Esophagus muscularis mucosa (tissue), 4 donors: Measurements from ENCODE around the gene SGTA. TPM values are rescaled to one million over a fixed set of nuclear protein-coding genes. Genes with fewer than 3 reads are reported as not detected.

Experiments
- DNase-seq: peaks from one replicate; pipeline ENCODE4 v3.0.0-alpha.2; 2017; ENCODE audit errors: extremely low spot score
- H3K27ac ChIP-seq, 4 donors: fragments of 200-600 bp; sonication (generic); replicated peaks in 1 of 4; 1 replicate in 3 of 4; 2 replicates in 1 of 4; pipeline ENCODE4 v1.5.1; 2016 to 2019; ENCODE audit warnings: mild to moderate bottlenecking in 1 of 4
- H3K27me3 ChIP-seq, 4 donors: fragments of 200-600 bp; sonication (generic); one replicate each; pipeline versions ENCODE4 v1.5.1 to v1.6.0; 2016 to 2019
- H3K36me3 ChIP-seq, 4 donors: fragments of 200-600 bp; sonication (generic); one replicate each; pipeline ENCODE4 v1.5.1; 2016 to 2019
- H3K4me1 ChIP-seq, 4 donors: fragments of 200-600 bp; sonication (generic); one replicate each; pipeline ENCODE4 v1.5.1; 2016 to 2019
- H3K4me3 ChIP-seq, 4 donors: fragments of 200-600 bp; sonication (generic); 1 replicate in 2 of 4; 2 replicates in 2 of 4; pipeline ENCODE4 v1.5.1; 2016 to 2019; ENCODE audit warnings: mild to moderate bottlenecking in 4 of 4, moderate library complexity in 1 of 4
- H3K9me3 ChIP-seq, 4 donors: fragments of 200-600 bp; sonication (generic); 1 replicate in 3 of 4; 2 replicates in 1 of 4; pipeline ENCODE4 v1.5.1; 2016 to 2019
- EP300 ChIP-seq: sonication (generic); formaldehyde crosslinking; IDR thresholded peaks from one replicate; pipeline ENCODE4 v1.6.1; 2017; ENCODE audit warnings: antibody characterized with exemption
- POLR2A ChIP-seq: fragments of 450-650 bp; IDR thresholded peaks from one replicate; pipeline ENCODE4 v1.6.1; 2017; ENCODE audit warnings: antibody characterized with exemption, moderate library complexity, mild to moderate bottlenecking, low read depth
- POLR2AphosphoS5 ChIP-seq, 2 donors: sonication (generic); formaldehyde crosslinking; IDR thresholded peaks; one replicate each; pipeline ENCODE4 v1.6.1; 2017; ENCODE audit warnings: antibody characterized with exemption in 2 of 2
- WGBS: methylation state at CpG from one replicate; pipeline ENCODE4 v1.1.5; 2018; 5-methylcytosine and 5-hydroxymethylcytosine counted together
- intact Hi-C: fragments of 100-400 bp; cut with DNase I; formaldehyde crosslinking; loops from one replicate; pipeline ENCODE4 v1.15.1; 2023
- total RNA-seq, 4 donors: library from RNA; depleted of rRNA; stranded (reverse); fragments of >200 nt; gene quantifications; one replicate each; pipeline versions ENCODE4 v1.1.0 to v1.2.1, GENCODE V29; 2016
- TF ChIP-seq, protein P1 (sequence below), 3 experiments: fragments of 200-600 bp in 2 of 3; fragments of 450-650 bp in 1 of 3; sonication (generic) in 2 of 3; IDR thresholded peaks; one replicate each; pipeline ENCODE4 v1.5.1; 2017 to 2019; ENCODE audit warnings: antibody characterized with exemption in 3 of 3, mild to moderate bottlenecking in 2 of 3, moderate library complexity in 1 of 3

SGTA gene
- total RNA-seq, 4 donors from 2014 or later: 53.6 to 71.2 (median 59.2) TPM

DNA sequence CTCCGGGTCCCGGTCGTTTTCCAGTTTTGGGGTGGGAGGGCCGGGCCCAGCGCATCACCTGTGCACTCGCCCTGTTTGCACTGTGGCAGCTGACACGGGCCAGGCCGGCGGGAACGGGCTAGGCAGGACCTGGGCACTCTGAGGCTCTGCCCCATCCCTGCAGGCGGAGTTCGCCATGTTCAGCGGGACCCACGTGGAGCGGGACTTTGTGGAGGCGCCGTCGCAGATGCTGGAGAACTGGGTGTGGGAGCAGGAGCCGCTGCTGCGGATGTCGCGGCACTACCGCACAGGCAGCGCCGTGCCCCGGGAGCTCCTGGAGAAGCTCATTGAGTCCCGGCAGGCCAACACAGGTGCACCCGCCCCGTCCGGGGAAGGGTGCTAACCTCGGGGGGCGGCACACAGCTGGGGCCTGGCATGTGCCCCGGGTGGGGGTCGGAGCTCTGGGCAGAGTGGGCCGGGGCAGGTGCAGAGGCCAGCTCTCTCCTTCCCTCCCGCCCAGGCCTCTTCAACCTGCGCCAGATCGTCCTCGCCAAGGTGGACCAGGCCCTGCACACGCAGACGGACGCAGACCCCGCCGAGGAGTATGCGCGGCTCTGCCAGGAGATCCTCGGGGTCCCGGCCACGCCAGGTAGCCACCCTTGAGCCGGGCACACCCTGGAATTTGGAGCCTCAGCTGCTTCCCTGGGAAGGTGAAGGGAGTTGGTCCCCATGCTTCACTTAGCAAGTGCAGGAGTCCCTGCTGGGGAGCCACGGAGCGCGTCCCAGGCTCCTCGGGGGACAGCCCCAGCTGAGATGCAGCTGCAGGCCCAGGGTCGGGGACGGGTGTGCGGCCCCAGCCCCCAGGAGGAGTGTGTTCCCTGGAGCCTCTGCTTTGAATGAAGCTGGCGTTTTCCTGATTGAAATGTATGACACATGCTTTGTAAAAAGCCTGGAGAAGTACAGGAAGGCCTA, 27.3 kb upstream of the SGTA start:
- WGBS: 91% methylated on average over 20 of the region's 58 CpGs
- Histone ChIP-seq H3K27ac (no peak overlapping the region), H3K4me3 (no peak overlapping the region), H3K9me3 (no peaks in the 10 kb centered on the region), H3K4me1 (no peaks in the 10 kb centered on the region), H3K36me3 (peaks cover 15 to 95% (median 78%) of the 10 kb centered on the region in 4 donors), H3K27me3 (no peaks in the 10 kb centered on the region)
- intact Hi-C loops: no loop called here
- no peak for DNase-seq
- TF ChIP-seq EP300 (no peak), POLR2AphosphoS5 (IDR thresholded peaks at IDR 0.05) (no peak), POLR2A (no peak)
- TF ChIP-seq, protein P1, sequence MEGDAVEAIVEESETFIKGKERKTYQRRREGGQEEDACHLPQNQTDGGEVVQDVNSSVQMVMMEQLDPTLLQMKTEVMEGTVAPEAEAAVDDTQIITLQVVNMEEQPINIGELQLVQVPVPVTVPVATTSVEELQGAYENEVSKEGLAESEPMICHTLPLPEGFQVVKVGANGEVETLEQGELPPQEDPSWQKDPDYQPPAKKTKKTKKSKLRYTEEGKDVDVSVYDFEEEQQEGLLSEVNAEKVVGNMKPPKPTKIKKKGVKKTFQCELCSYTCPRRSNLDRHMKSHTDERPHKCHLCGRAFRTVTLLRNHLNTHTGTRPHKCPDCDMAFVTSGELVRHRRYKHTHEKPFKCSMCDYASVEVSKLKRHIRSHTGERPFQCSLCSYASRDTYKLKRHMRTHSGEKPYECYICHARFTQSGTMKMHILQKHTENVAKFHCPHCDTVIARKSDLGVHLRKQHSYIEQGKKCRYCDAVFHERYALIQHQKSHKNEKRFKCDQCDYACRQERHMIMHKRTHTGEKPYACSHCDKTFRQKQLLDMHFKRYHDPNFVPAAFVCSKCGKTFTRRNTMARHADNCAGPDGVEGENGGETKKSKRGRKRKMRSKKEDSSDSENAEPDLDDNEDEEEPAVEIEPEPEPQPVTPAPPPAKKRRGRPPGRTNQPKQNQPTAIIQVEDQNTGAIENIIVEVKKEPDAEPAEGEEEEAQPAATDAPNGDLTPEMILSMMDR (IDR thresholded peaks at IDR 0.05): no peak

GRCh38 chr19:2809387-2810140, 26.5 kb upstream of the SGTA start:
- peaks cover 15 to 98% (median 85%) of the 10 kb centered on the region in 4 donors for H3K36me3 ChIP-seq
- no peak for TF ChIP-seq EP300
- no peaks in the 10 kb centered on the region for H3K27me3 ChIP-seq
- no peaks in the 10 kb centered on the region for H3K4me1 ChIP-seq
- H3K27ac ChIP-seq: no peak overlapping the region
- intact Hi-C loops: no loop called here
- WGBS: 88% methylated on average over 31 of the region's 37 CpGs
- no peak overlapping the region for H3K4me3 ChIP-seq
- no peaks in the 10 kb centered on the region for H3K9me3 ChIP-seq
- DNase-seq: no peak

- intact Hi-C loops: no loop called here
- H3K36me3 ChIP-seq: peaks cover 15 to 97% (median 84%) of the 10 kb centered on the region in 4 donors
- TF ChIP-seq POLR2A (no peak), POLR2AphosphoS5 (IDR thresholded peaks at IDR 0.05) (no peak), EP300 (no peak)
- TF ChIP-seq, protein P1 (IDR thresholded peaks at IDR 0.05): no peak
- H3K27ac ChIP-seq: no peak overlapping the region
- H3K4me1 ChIP-seq: no peaks in the 10 kb centered on the region
- H3K9me3 ChIP-seq: no peaks in the 10 kb centered on the region
- DNase-seq: no peak
- H3K4me3 ChIP-seq: no peak overlapping the region
- no peaks in the 10 kb centered on the region for H3K27me3 ChIP-seq
- WGBS: 96% methylated on average over 18 of the region's 41 CpGs
Measured at GRCh38 chr19:2808129-2808941, 25.3 kb upstream of the SGTA start.

DNA sequence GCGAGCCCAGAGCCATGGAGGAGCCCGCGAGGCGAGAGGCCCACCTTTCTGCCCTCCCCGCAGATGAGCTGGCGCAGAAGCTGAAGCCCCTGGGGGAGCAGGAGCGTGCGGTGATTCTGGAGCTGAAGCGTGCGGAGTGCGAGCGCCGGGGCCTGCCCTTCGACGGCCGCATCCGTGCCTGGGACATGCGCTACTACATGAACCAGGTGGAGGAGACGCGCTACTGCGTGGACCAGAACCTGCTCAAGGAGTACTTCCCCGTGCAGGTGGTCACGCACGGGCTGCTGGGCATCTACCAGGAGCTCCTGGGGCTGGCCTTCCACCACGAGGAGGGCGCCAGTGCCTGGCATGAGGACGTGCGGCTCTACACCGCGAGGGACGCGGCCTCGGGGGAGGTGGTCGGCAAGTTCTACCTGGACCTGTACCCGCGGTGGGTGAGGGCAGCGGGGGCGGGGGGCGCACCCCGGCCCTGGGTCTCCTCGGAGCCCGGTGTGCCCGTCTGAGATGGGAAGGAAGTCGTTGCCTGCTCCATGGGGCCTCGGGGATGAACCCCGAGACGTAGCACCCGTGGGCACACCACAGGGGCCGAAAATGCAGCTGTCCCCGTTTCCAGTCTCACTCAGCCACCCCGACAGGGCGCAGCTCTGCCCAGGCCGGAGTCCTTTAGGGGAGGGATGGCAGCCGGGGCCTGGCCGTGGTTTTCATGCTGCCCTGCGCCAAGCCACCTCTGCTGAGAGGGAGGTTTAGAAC, 24.5 kb upstream of the SGTA start:
- Histone ChIP-seq H3K36me3 (peaks cover 15 to 97% (median 86%) of the 10 kb centered on the region in 4 donors), H3K4me3 (no peak overlapping the region)

More for the DNA sequence above, 24.5 kb upstream of the SGTA start:
- no peaks in the 10 kb centered on the region for H3K27me3 ChIP-seq
- H3K27ac ChIP-seq: no peak overlapping the region
- no peak for TF ChIP-seq EP300
- TF ChIP-seq, protein P1 (IDR thresholded peaks at IDR 0.05): no peak
- TF ChIP-seq POLR2AphosphoS5 (IDR thresholded peaks at IDR 0.05): no peak
- no peak for TF ChIP-seq POLR2A
- no peaks in the 10 kb centered on the region for H3K9me3 ChIP-seq
- H3K4me1 ChIP-seq: no peaks in the 10 kb centered on the region
- intact Hi-C loops: no loop called here
- WGBS: 97% methylated on average over 12 of the region's 56 CpGs
- no peak for DNase-seq
